GM18526 (cell line): ENCODE data around the gene ASCC1.

ENCODE experiments used
- POLR2A ChIP-seq: IDR thresholded peaks from 3 replicates; pipeline ENCODE4 v1.6.1; 2011; ENCODE audit not compliant: insufficient read length; ENCODE audit errors: extremely low read depth

ASCC1 gene

GRCh38 chr10:72061930-72062329 lies 154.1 kb downstream of the ASCC1 start:
- TF ChIP-seq POLR2A = no peak

- TF ChIP-seq POLR2A = no peak
Measured at GRCh38 chr10:72061491-72061890, 154.6 kb downstream of the ASCC1 start.

DNA sequence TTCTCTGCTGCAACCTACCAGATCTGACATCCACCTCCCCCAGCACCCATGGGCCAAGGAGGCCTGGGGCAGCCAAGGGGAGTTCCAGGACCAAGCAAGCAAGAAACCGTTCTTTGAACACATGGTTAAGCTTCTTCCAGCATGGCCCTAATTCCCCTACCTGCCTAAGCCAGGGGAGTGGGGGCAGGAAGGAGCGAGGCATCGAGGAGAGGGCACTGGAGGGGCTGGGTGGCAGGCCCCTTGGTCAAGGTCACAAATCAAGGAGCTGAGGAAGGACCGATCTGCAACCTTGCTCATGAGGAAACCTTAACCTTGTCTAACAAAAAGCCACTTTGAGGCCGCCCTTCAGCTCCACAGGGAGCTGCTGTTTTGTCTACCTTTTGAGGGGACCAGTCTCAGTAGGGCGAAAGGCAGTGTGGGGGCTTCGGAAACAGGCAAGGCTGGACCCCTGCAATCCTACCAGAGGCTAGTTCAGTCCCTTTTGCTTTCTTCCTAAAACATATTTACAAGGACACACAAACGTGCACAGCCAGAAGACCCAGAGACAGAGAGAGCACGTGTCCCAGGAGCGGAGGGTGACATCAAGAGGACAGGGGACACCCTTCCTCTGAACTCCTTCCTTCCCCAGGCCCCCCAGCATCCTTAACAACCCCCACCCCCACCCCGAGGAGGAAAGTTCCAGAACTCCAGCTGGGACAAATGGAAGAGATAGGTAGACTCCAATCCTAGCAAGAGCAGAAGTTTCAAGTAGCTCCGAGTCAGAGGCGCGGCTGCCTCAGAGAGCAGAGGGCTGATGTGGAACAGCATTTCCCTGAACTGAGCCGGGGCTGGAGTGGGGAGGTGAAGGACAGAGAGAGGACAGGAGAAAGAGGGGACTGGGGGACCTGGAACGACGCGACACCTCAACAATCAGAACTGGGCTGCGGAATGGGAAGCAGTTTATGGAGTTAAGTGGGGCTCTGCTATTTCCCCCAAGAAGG lies 155.9 kb downstream of the ASCC1 start:
- TF ChIP-seq POLR2A = no peak

- no peak for TF ChIP-seq POLR2A
Measured at GRCh38 chr10:72058989-72059842, 156.9 kb downstream of the ASCC1 start.

GRCh38 chr10:72058347-72058898 lies 157.7 kb downstream of the ASCC1 start:
- TF ChIP-seq POLR2A = no peak

- no peak for TF ChIP-seq POLR2A
Measured at GRCh38 chr10:72056932-72057751, 158.9 kb downstream of the ASCC1 start.

- TF ChIP-seq POLR2A = no peak
Measured at GRCh38 chr10:72056113-72056512, 160.0 kb downstream of the ASCC1 start.

DNA sequence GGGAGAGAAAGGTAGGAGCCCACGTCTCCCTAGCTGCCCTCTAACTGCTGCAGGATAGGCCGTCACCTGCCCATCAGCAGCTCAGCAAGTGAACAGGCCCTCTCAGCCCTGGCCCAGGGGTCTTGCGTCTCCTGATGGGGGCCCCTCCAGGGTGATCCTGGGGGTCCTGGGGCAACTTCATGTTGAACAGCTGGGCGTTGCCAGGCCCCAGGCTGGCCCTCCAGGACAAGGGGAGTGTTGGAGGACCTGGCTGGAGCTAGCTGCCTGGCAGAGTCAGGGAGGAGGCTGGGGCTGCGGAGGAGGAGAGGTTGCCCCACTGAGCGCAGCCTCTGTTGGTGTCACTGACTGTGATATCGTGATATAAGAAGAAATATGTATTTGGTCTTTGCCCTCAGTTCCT lies 162.4 kb downstream of the ASCC1 start:
- no peak for TF ChIP-seq POLR2A

DNA sequence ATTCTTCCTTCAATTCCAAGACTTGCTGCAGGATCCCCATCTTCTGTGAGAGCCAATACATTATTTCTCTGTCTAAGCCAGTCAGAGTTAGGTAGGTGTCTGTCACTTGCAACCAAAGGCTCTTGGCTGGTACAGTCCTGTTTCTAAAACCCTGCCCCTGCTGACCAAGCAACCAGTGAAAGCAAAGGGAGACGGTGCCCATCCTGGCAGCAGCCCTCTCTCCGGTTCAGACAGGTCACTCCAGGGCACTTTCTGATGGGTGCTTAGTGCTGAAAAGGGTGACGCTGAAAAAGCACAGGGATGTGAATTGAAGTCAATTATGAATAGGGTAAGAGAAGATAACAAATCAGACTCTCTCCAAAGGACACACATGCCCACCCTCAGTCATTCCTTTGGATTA lies 165.2 kb downstream of the ASCC1 start:
- no peak for TF ChIP-seq POLR2A

DNA sequence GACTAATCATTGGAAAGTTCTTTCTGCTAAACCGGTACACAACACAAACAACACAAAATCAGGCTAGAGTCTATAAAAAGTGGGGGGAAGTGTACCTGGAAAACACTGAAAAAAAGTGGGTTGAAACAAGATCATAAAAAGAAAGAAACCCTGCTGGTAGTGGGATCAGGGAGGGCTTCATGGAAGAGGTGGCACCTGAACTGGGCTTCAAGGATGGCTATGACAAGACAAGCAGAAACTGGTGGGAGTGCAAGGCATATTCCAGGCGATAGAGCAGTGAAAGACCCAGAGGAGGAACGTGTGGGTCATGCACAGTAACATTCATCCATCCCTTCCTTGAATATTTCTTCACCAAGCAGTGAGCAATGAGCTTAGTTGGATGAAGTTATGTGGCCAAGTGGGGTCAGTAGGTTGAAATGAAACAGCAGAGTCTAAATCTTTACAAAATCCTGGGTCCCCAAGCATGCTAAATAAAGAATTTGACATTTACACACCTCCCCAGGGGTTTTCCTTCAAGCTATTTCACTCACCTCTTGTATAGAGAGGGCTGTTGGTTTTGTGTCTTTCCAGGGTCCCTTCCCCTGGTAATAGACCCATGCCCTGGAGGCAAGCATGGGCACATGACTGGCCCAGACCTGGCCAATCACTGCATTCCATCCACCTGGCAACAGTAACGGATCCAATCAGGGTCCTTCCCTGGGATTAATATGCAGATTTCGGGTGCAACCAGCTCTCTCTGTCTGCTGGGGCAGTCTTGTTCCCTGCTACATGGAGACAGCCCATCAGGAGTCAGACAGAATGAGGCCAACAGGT lies 165.9 kb downstream of the ASCC1 start:
- TF ChIP-seq POLR2A = no peak

DNA sequence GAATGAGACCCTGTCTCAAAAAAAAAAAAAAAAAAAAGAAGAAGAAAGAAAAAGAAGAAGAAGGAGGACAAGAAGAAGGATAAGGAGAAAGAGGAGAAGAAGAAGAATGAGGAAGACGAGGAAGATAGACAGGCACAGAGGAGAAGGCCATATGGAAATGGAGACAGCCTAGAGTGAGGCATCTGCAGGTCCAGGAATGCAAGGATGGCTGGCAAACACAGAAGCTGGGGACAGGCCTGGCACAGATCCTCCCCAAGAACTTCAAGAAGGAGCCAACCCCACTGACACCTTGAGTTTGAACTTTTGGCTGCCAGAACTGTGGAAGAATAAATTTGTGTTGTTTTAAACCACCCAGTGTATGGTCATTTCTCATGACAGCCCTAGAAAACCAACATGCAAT lies 166.6 kb downstream of the ASCC1 start:
- no peak for TF ChIP-seq POLR2A

DNA sequence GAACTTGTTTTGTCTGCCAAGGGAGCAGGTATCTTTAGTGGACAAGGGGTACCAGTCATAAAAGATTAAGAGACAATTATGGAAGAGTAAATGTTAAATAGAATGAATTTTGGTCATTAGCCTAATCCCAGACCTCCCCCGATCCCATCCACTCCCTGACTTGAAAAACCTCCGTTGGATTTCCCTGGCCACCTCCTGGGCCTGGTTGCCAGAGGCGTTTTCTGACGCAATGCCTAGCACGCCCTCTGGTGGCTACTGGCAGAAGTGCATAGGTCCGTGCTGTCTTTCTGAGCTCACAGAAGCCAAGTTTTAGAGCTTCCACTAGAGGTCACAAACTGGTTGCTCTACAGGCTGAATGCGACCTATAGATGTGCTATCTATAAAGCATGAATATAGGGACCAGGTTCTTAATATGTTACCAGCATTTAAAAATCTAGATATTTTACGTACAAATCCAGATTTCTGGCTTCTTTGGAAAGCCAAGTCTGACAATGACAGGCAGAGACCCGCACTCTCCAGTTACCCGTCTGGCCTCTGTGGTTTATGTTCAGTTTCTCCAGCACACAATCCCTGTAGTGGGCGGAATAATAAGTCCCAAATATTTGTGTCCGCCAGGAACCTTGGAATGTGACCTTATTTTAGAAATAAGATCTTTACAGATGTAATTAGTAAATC lies 167.5 kb downstream of the ASCC1 start:
- no peak for TF ChIP-seq POLR2A
